Suprapubic skin (tissue), 3 donors: ENCODE data around the gene COPS3.

Source experiments
- CTCF ChIP-seq, 2 donors: fragments of 200-600 bp in 1 of 2; fragments of 450-650 bp in 1 of 2; sonication (generic) in 1 of 2; IDR thresholded peaks; one replicate each; pipeline ENCODE4 v1.5.1; 2016 to 2019; ENCODE audit warnings: antibody characterized with exemption in 2 of 2, mild to moderate bottlenecking in 1 of 2, moderate library complexity in 1 of 2
- POLR2A ChIP-seq, 2 donors: fragments of 450-650 bp; IDR thresholded peaks; one replicate each; pipeline ENCODE4 v1.6.1; 2017; ENCODE audit warnings: antibody characterized with exemption in 2 of 2, mild to moderate bottlenecking in 2 of 2, moderate library complexity in 2 of 2

GRCh38 chr17:17313350-17313991, 32.4 kb upstream of the COPS3 start:
- peak in 1 of 2 donors; percentile 55 for TF ChIP-seq CTCF (IDR thresholded peaks at IDR 0.05)
- no peak for TF ChIP-seq POLR2A (IDR thresholded peaks at IDR 0.05)
